Measurements from ENCODE around the gene KLLN. TPM values are rescaled to one million over a fixed set of nuclear protein-coding genes. Genes with fewer than 3 reads are reported as not detected.

The KLLN gene
- total and polyA plus RNA-seq, 2 of the 13 experiments (the other 11 are each of a cell fraction or from before 2014, with no cell fraction given): 0.08 to 0.44 TPM

DNA sequence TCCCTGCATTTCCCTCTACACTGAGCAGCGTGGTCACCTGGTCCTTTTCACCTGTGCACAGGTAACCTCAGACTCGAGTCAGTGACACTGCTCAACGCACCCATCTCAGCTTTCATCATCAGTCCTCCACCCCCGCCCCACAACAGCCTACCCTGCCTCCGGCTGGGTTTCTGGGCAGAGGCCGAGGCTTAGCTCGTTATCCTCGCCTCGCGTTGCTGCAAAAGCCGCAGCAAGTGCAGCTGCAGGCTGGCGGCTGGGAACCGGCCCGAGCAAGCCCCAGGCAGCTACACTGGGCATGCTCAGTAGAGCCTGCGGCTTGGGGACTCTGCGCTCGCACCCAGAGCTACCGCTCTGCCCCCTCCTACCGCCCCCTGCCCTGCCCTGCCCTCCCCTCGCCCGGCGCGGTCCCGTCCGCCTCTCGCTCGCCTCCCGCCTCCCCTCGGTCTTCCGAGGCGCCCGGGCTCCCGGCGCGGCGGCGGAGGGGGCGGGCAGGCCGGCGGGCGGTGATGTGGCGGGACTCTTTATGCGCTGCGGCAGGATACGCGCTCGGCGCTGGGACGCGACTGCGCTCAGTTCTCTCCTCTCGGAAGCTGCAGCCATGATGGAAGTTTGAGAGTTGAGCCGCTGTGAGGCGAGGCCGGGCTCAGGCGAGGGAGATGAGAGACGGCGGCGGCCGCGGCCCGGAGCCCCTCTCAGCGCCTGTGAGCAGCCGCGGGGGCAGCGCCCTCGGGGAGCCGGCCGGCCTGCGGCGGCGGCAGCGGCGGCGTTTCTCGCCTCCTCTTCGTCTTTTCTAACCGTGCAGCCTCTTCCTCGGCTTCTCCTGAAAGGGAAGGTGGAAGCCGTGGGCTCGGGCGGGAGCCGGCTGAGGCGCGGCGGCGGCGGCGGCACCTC, at the start of gene KLLN, which contains the start of gene PTEN (continued):
- TF ChIP-seq, protein P1, sequence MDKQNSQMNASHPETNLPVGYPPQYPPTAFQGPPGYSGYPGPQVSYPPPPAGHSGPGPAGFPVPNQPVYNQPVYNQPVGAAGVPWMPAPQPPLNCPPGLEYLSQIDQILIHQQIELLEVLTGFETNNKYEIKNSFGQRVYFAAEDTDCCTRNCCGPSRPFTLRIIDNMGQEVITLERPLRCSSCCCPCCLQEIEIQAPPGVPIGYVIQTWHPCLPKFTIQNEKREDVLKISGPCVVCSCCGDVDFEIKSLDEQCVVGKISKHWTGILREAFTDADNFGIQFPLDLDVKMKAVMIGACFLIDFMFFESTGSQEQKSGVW (CRISPR knock-in tag; IDR thresholded peaks at IDR 0.05; ENCODE audit: borderline replicate concordance): no peak
- TF ChIP-seq, protein P2, sequence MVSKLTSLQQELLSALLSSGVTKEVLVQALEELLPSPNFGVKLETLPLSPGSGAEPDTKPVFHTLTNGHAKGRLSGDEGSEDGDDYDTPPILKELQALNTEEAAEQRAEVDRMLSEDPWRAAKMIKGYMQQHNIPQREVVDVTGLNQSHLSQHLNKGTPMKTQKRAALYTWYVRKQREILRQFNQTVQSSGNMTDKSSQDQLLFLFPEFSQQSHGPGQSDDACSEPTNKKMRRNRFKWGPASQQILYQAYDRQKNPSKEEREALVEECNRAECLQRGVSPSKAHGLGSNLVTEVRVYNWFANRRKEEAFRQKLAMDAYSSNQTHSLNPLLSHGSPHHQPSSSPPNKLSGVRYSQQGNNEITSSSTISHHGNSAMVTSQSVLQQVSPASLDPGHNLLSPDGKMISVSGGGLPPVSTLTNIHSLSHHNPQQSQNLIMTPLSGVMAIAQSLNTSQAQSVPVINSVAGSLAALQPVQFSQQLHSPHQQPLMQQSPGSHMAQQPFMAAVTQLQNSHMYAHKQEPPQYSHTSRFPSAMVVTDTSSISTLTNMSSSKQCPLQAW (CRISPR knock-in tag; IDR thresholded peaks at IDR 0.05): no peak
- TF ChIP-seq ZNF788 (CRISPR knock-in tag; IDR thresholded peaks at IDR 0.05; ENCODE audit: borderline replicate concordance): peak; percentile 56; the same call in 1 of the 2 replicates
- TF ChIP-seq ZNF10 (CRISPR knock-in tag; IDR thresholded peaks at IDR 0.05; ENCODE audit: borderline replicate concordance, low read depth): no peak
- TF ChIP-seq, protein P3, sequence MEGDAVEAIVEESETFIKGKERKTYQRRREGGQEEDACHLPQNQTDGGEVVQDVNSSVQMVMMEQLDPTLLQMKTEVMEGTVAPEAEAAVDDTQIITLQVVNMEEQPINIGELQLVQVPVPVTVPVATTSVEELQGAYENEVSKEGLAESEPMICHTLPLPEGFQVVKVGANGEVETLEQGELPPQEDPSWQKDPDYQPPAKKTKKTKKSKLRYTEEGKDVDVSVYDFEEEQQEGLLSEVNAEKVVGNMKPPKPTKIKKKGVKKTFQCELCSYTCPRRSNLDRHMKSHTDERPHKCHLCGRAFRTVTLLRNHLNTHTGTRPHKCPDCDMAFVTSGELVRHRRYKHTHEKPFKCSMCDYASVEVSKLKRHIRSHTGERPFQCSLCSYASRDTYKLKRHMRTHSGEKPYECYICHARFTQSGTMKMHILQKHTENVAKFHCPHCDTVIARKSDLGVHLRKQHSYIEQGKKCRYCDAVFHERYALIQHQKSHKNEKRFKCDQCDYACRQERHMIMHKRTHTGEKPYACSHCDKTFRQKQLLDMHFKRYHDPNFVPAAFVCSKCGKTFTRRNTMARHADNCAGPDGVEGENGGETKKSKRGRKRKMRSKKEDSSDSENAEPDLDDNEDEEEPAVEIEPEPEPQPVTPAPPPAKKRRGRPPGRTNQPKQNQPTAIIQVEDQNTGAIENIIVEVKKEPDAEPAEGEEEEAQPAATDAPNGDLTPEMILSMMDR (CRISPR knock-in tag; IDR thresholded peaks at IDR 0.05): no peak; the same call in 1 of the 2 replicates
- TF ChIP-seq ZNF350 (CRISPR knock-in tag; IDR thresholded peaks at IDR 0.05; ENCODE audit: borderline replicate concordance, low read depth): no peak
- no peak for TF ChIP-seq NFIC (IDR thresholded peaks at IDR 0.05; ENCODE audit: low read length)
- TF ChIP-seq TMF1 (CRISPR knock-in tag; IDR thresholded peaks at IDR 0.05; ENCODE audit: low read depth): no peak; the same call in 1 of the 2 replicates
- TF ChIP-seq, protein P4, sequence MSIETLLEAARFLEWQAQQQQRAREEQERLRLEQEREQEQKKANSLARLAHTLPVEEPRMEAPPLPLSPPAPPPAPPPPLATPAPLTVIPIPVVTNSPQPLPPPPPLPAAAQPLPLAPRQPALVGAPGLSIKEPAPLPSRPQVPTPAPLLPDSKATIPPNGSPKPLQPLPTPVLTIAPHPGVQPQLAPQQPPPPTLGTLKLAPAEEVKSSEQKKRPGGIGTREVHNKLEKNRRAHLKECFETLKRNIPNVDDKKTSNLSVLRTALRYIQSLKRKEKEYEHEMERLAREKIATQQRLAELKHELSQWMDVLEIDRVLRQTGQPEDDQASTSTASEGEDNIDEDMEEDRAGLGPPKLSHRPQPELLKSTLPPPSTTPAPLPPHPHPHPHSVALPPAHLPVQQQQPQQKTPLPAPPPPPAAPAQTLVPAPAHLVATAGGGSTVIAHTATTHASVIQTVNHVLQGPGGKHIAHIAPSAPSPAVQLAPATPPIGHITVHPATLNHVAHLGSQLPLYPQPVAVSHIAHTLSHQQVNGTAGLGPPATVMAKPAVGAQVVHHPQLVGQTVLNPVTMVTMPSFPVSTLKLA (IDR thresholded peaks at IDR 0.05): no peak
- no peak for TF ChIP-seq BRCA1 (CRISPR knock-in tag; IDR thresholded peaks at IDR 0.05)
- peak; percentile 82; the same call in 1 of the 2 replicates for TF ChIP-seq ZNF274 (CRISPR knock-in tag; IDR thresholded peaks at IDR 0.05)
- TF ChIP-seq ZSCAN9 (CRISPR knock-in tag; IDR thresholded peaks at IDR 0.05; ENCODE audit: borderline replicate concordance): peak; percentile 87; the same call in 1 of the 2 replicates
- TF ChIP-seq EED (CRISPR knock-in tag; IDR thresholded peaks at IDR 0.05): peak; percentile 84; the same call in 1 of the 2 replicates
- TF ChIP-seq ZNF451 (CRISPR knock-in tag; IDR thresholded peaks at IDR 0.05): peak; percentile 93
- TF ChIP-seq, protein P5, sequence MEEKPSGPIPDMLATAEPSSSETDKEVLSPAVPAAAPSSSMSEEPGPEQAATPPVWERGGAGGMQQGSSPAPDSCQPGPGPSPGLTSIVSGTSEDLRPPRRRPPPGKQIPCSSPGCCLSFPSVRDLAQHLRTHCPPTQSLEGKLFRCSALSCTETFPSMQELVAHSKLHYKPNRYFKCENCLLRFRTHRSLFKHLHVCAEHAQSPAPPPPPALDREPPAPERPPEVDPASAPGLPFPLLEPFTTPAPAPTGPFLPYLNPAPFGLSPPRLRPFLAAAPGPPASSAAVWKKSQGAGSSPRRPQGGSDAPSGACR (CRISPR knock-in tag; IDR thresholded peaks at IDR 0.05): no peak
- TF ChIP-seq SMARCE1 (IDR thresholded peaks at IDR 0.05; ENCODE audit: borderline replicate concordance): no peak
- TF ChIP-seq ZNF30 (CRISPR knock-in tag; IDR thresholded peaks at IDR 0.05): no peak
- TF ChIP-seq, protein P6, sequence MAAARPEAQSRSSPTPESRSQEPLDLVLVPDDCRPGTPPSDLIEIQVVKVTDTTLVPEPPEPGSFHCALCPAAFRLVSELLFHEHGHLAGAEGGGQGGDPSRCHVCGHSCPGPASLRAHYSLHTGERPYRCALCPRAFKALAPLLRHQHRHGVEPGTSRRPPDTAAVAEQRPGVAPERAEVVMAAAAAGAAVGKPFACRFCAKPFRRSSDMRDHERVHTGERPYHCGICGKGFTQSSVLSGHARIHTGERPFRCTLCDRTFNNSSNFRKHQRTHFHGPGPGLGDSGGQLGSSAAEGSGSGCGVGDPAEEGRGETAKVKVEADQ (CRISPR knock-in tag; IDR thresholded peaks at IDR 0.05; ENCODE audit: borderline replicate concordance): peak; percentile 63; the same call in 1 of the 2 replicates
- TF ChIP-seq TAF15 (IDR thresholded peaks at IDR 0.05; ENCODE audit: low read depth, low read length, poor library complexity, severe bottlenecking): no peak

Data from HepG2 (cell line).